RWPE2 (cell line): Measurements from ENCODE around the gene NAT10.
A peak's percentile ranks its signal among the peaks of the same experiment; 100 is the strongest.

ENCODE experiments used
- ATAC-seq: fragments of 200-7000 bp; cut with Tn5 transposase; 3 replicates; pipeline ENCODE4 v1.9.1; 2021; ENCODE audit warnings: low read depth
- DNase-seq: peaks from one replicate; pipeline ENCODE4 v3.0.0-alpha.2; 2020; ENCODE audit warnings: low spot score
- H3K27ac ChIP-seq: fragments of 450-650 bp; 2 replicates; pipeline ENCODE4 v1.5.1; 2017; ENCODE audit warnings: mild to moderate bottlenecking; ENCODE audit not compliant: poor library complexity, severe bottlenecking
- H3K27me3 ChIP-seq: fragments of 250-450 bp; sonication (Bioruptor Pico); 2 replicates; pipeline ENCODE4 v1.5.1; 2021; ENCODE audit warnings: mild to moderate bottlenecking, moderate library complexity; ENCODE audit not compliant: insufficient read depth, poor library complexity, severe bottlenecking
- H3K36me3 ChIP-seq: fragments of 250-450 bp; sonication (Bioruptor Pico); 2 replicates; pipeline ENCODE4 v1.5.1; 2020; ENCODE audit warnings: low read depth, mild to moderate bottlenecking, moderate library complexity
- H3K4me1 ChIP-seq: fragments of 250-450 bp; sonication (Bioruptor Pico); 2 replicates; pipeline ENCODE4 v1.5.1; 2021; ENCODE audit warnings: mild to moderate bottlenecking, moderate library complexity; ENCODE audit not compliant: insufficient read depth, poor library complexity, severe bottlenecking
- H3K4me3 ChIP-seq: fragments of 250-450 bp; sonication (Bioruptor Pico); 2 replicates; pipeline ENCODE4 v1.5.1; 2021; ENCODE audit warnings: mild to moderate bottlenecking, moderate library complexity; ENCODE audit not compliant: severe bottlenecking
- H3K9me3 ChIP-seq: fragments of 250-450 bp; sonication (Bioruptor Pico); 2 replicates; pipeline ENCODE4 v1.5.1; 2021; ENCODE audit warnings: mild to moderate bottlenecking, moderate library complexity; ENCODE audit not compliant: severe bottlenecking
- CTCF ChIP-seq: fragments of 450-650 bp; IDR thresholded peaks from one replicate; pipeline ENCODE4 v1.5.1; 2017; ENCODE audit warnings: mild to moderate bottlenecking, moderate library complexity; ENCODE audit not compliant: poor library complexity, severe bottlenecking

The NAT10 gene

DNA sequence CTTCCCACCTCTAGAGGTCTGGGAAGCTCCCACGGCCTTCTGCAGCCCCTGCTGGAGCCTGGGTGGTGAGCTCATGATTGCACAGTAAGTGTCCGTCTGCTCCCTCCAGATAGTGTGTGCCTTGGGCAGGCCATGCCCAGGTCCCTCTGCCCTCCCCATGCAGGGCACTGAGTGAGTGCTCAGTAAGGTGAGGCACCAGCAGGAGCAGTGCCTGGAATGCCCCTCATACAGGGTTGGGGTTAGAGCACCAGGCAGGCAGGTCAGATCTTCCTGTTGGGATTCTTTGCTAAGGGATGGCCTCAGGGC, 50.3 kb downstream of the NAT10 start:
- 0 out of 3 replicates have a peak, but pooled peaks have one; percentile 15 for ATAC-seq
- TF ChIP-seq CTCF, result no peak
- H3K27ac ChIP-seq, result no peak overlapping the region

GRCh38 chr11:34157163-34157562, 51.7 kb downstream of the NAT10 start:
- Histone ChIP-seq H3K27ac (no peak overlapping the region), H3K36me3 (no peaks in the 10 kb centered on the region), H3K27me3 (no peaks in the 10 kb centered on the region), H3K4me3 (no peak overlapping the region), H3K4me1 (no peaks in the 10 kb centered on the region), H3K9me3 (no peaks in the 10 kb centered on the region)
- no peak for ATAC-seq
- no peak for DNase-seq
- TF ChIP-seq CTCF, result no peak

More for the DNA sequence above, 50.3 kb downstream of the NAT10 start:
- no peaks in the 10 kb centered on the region for H3K27me3 ChIP-seq
- H3K9me3 ChIP-seq, result no peaks in the 10 kb centered on the region
- DNase-seq, result no peak
- 0 out of 2 replicates have a peak, but pooled peaks cover 2% of the 10 kb centered on the region for H3K36me3 ChIP-seq
- H3K4me1 ChIP-seq, result no peaks in the 10 kb centered on the region
- H3K4me3 ChIP-seq, result no peak overlapping the region

GRCh38 chr11:34158661-34159060, 53.2 kb downstream of the NAT10 start:
- Histone ChIP-seq H3K4me3 (no peak overlapping the region), H3K9me3 (no peaks in the 10 kb centered on the region), H3K27ac (no peak overlapping the region), H3K27me3 (no peaks in the 10 kb centered on the region), H3K36me3 (no peaks in the 10 kb centered on the region), H3K4me1 (no peaks in the 10 kb centered on the region)
- ATAC-seq (no peak), DNase-seq (no peak)
- no peak for TF ChIP-seq CTCF

DNA sequence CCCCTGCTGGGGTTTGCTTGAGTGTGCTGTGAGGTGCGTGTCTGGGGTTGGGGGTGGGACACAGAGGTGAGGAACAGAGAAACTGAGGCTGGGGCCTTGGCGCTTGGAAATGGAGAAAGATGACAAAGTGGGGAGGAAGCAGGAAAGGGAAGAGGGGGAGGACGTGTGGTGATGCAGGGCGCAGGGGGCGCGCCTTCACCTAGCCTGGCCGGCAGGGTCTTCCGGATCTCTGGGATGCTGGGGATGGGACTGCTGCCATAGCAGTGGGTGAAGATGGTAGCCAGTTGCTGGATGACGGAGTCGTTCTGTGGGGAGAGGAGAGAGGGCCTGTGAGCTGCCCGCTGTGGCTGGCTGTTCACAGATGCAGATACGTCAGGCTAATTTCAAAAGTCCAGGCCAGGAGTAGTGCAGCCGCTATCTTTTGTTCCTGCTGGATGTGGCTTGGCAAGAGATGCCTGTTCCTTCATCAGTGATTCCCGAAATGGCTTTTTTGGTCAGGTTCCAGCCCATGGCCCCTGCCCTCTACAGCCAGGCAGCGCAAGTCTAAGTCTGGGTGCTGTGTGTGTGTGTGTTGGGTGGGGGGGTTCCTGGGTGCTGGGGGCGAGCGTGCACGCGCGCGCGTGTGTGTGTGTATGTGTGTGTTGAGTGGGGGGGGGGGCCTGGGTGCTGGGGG, 54.8 kb downstream of the NAT10 start:
- H3K4me1 ChIP-seq, result no peaks in the 10 kb centered on the region
- no peak for ATAC-seq
- H3K36me3 ChIP-seq, result no peaks in the 10 kb centered on the region
- no peak overlapping the region for H3K4me3 ChIP-seq
- no peaks in the 10 kb centered on the region for H3K9me3 ChIP-seq
- H3K27me3 ChIP-seq, result no peaks in the 10 kb centered on the region
- no peak for DNase-seq
- TF ChIP-seq CTCF, result no peak
- no peak overlapping the region for H3K27ac ChIP-seq

- no peak overlapping the region for H3K4me3 ChIP-seq
- no peaks in the 10 kb centered on the region for H3K4me1 ChIP-seq
- no peaks in the 10 kb centered on the region for H3K27me3 ChIP-seq
- TF ChIP-seq CTCF, result no peak
- DNase-seq, result no peak
- no peak overlapping the region for H3K27ac ChIP-seq
- H3K36me3 ChIP-seq, result no peaks in the 10 kb centered on the region
- H3K9me3 ChIP-seq, result no peaks in the 10 kb centered on the region
- no peak for ATAC-seq
These were observed 55.4 kb downstream of the NAT10 start for GRCh38 chr11:34160791-34161190.
